NCI-H1930 (cell line): ENCODE data around the gene ZSCAN2.

ENCODE experiments used
- DNase-seq, 2 experiments: peaks; one replicate each; lab custom pipeline; 2025; lab: John Stamatoyannopoulos, UW

ZSCAN2 gene

DNA sequence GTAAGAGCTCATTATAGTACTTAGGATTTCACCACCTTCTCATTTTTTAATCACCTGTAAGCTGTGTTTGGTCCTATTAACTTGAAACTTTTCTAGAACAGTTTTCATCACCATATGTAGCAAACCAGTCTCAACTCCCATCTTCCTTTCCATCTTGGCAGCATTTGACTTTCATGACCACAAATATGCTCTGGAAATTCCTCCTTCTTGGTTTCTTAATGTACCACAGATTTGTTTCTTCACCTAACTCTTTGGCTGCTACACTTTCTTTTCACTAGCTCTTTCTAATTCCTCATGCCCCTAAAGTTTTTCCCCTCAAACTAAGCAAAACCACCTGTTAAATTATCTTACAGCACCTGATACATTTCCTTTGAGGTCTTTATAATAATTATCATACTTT lies 70.4 kb downstream of the ZSCAN2 start:
- no peak for DNase-seq
